Lower lobe of right lung (tissue), 2 donors: ENCODE data around the gene VSX2. TPM values are rescaled to one million over a fixed set of nuclear protein-coding genes. Genes with fewer than 3 reads are reported as not detected.

ENCODE experiments used
- ATAC-seq, 2 donors: fragments of 200-7000 bp; cut with Tn5 transposase; one replicate each; pipeline ENCODE4 v1.9.1; 2020 to 2022; ENCODE audit warnings: mild to moderate bottlenecking in 2 of 2, moderate library complexity in 2 of 2
- DNase-seq: peaks from one replicate; pipeline ENCODE4 v3.0.0-alpha.2; 2020
- H3K27ac ChIP-seq: fragments of 200-600 bp; one replicate; pipeline ENCODE4 v1.8.0; 2022
- H3K27me3 ChIP-seq: fragments of 200-600 bp; one replicate; pipeline ENCODE4 v1.8.0; 2022; ENCODE audit warnings: low read depth
- H3K36me3 ChIP-seq: fragments of 200-600 bp; one replicate; pipeline ENCODE4 v1.8.0; 2022; ENCODE audit warnings: mild to moderate bottlenecking
- H3K4me1 ChIP-seq: fragments of 200-600 bp; one replicate; pipeline ENCODE4 v1.8.0; 2022
- H3K4me3 ChIP-seq: fragments of 200-600 bp; one replicate; pipeline ENCODE4 v1.8.0; 2022; ENCODE audit warnings: mild to moderate bottlenecking
- H3K9me3 ChIP-seq: fragments of 200-600 bp; one replicate; pipeline ENCODE4 v1.8.0; 2022
- intact Hi-C: fragments of 100-400 bp; cut with DNase I; formaldehyde crosslinking; loops from one replicate; pipeline ENCODE4 v1.11.0; 2022
- total RNA-seq: library from RNA; stranded (reverse); fragmentation: NEBNext Ultra II Directional; extraction: Animal tissue kit (Norgen Biotek cat#: 25700); gene quantifications from one replicate; pipeline ENCODE4 v1.2.1, GENCODE V29; 2021
- TF ChIP-seq, protein P1 (sequence below): fragments of 200-600 bp; IDR thresholded peaks from one replicate; pipeline ENCODE4 v1.8.0; 2022; ENCODE audit warnings: antibody characterized with exemption, mild to moderate bottlenecking
- donor health status: DM: no; HTN: yes; CAD: no; lungs with severe emphysema.

The VSX2 gene
- total RNA-seq, 1 donor from 2014 or later: not detected

DNA sequence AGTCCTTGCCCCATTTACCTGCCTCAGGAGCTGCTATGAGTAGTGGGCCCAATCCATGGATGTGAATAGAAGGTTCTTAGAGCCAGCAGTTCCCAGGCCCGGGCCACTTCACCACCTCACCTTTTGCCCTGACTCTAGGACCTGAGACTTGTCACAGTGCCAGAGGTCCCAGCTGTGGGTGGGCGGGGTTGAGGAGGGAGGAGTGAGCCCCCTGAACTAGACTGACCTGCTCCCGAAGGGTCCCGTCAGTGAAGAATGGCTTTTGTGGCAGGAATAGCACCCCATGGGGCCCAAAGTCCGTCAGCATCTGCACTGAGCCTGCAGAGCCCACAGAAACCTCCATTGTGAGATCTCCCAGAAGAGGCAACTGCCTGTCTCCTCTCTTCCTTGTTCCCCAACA is 50.6 kb downstream of the VSX2 start:
- intact Hi-C loops: no loop called here
- Histone ChIP-seq H3K4me3 (no peak overlapping the region), H3K9me3 (no peaks in the 10 kb centered on the region), H3K27me3 (no peaks in the 10 kb centered on the region), H3K36me3 (peaks cover 97% of the 10 kb centered on the region), H3K27ac (no peak overlapping the region), H3K4me1 (no peaks in the 10 kb centered on the region)
- DNase-seq (no peak), ATAC-seq (no peak)
- TF ChIP-seq, protein P1, sequence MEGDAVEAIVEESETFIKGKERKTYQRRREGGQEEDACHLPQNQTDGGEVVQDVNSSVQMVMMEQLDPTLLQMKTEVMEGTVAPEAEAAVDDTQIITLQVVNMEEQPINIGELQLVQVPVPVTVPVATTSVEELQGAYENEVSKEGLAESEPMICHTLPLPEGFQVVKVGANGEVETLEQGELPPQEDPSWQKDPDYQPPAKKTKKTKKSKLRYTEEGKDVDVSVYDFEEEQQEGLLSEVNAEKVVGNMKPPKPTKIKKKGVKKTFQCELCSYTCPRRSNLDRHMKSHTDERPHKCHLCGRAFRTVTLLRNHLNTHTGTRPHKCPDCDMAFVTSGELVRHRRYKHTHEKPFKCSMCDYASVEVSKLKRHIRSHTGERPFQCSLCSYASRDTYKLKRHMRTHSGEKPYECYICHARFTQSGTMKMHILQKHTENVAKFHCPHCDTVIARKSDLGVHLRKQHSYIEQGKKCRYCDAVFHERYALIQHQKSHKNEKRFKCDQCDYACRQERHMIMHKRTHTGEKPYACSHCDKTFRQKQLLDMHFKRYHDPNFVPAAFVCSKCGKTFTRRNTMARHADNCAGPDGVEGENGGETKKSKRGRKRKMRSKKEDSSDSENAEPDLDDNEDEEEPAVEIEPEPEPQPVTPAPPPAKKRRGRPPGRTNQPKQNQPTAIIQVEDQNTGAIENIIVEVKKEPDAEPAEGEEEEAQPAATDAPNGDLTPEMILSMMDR: no peak

- Histone ChIP-seq H3K27me3 (no peaks in the 10 kb centered on the region), H3K9me3 (no peaks in the 10 kb centered on the region), H3K27ac (no peak overlapping the region), H3K36me3 (peaks cover 97% of the 10 kb centered on the region), H3K4me1 (no peaks in the 10 kb centered on the region), H3K4me3 (no peak overlapping the region)
- intact Hi-C loops: no loop called here
- DNase-seq: no peak
- no peak for ATAC-seq
- TF ChIP-seq, protein P1: no peak
These were observed 51.2 kb downstream of the VSX2 start for GRCh38 chr14:74290415-74290814.

- no peak overlapping the region for H3K27ac ChIP-seq
- TF ChIP-seq, protein P1: no peak
- H3K4me1 ChIP-seq: no peaks in the 10 kb centered on the region
- H3K36me3 ChIP-seq: peaks cover 97% of the 10 kb centered on the region
- DNase-seq (no peak), ATAC-seq (no peak)
- H3K4me3 ChIP-seq: no peak overlapping the region
- intact Hi-C loops: no loop called here
- no peaks in the 10 kb centered on the region for H3K27me3 ChIP-seq
- no peaks in the 10 kb centered on the region for H3K9me3 ChIP-seq
These were observed 52.8 kb downstream of the VSX2 start for GRCh38 chr14:74292061-74292460.

DNA sequence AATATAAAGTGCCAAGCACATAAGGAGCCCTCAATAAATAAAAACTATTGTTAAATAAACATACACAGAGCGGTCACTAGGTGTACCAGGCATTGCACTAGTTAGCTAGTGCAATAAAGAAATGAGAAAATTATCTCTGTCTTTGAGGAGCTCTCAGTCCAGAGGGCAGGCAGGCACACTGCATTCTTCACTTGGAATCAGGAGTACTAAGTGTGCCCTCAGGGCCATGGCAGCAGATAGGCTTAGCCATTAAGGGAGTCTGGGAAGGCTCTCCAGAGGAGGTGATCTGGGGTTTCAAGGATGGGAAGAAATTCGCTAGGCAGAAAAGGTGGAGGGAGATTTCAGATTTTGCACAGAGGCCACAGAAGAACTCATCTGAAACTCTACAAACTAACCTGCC is 54.4 kb downstream of the VSX2 start:
- H3K36me3 ChIP-seq: peaks cover 97% of the 10 kb centered on the region
- ATAC-seq: no peak
- intact Hi-C loops: no loop called here

DNA sequence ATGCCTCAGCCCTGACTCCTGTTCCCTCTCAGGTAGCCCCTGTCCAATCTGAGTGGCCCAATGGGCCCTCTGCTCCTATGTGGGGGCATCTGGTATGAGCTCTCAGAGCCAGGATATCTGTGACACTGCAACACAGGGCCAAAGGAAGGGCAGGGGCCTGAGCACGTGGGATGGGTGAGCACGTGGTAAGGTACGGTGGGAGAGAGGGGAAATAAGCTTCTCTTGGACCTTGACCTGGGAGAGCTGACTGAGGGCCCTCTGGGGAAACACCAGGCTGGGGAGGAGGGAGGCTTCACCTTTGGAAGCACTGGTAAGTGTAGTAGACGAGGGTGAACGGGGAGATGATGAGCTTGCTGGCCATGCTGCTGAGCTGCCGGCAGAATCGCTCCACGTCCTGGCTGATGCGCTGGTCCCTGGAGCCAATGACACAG is 56.8 kb downstream of the VSX2 start:
- TF ChIP-seq, protein P1: no peak
- DNase-seq (no peak), ATAC-seq (no peak)
- Histone ChIP-seq H3K27ac (no peak overlapping the region), H3K4me3 (no peak overlapping the region), H3K36me3 (peaks cover 81% of the 10 kb centered on the region), H3K4me1 (peaks cover 2% of the 10 kb centered on the region), H3K27me3 (no peaks in the 10 kb centered on the region), H3K9me3 (no peaks in the 10 kb centered on the region)
- intact Hi-C loops: no loop called here

More for the DNA sequence above, 54.4 kb downstream of the VSX2 start:
- no peak for DNase-seq
- H3K9me3 ChIP-seq: no peaks in the 10 kb centered on the region
- H3K27me3 ChIP-seq: no peaks in the 10 kb centered on the region
- TF ChIP-seq, protein P1: no peak
- no peak overlapping the region for H3K4me3 ChIP-seq
- H3K4me1 ChIP-seq: no peaks in the 10 kb centered on the region
- H3K27ac ChIP-seq: no peak overlapping the region

- intact Hi-C loops: no loop called here
- TF ChIP-seq, protein P1: no peak
- H3K4me1 ChIP-seq: peaks cover 10% of the 10 kb centered on the region
- no peak overlapping the region for H3K4me3 ChIP-seq
- no peaks in the 10 kb centered on the region for H3K9me3 ChIP-seq
- H3K36me3 ChIP-seq: peaks cover 61% of the 10 kb centered on the region
- ATAC-seq: no peak
- no peak for DNase-seq
- no peaks in the 10 kb centered on the region for H3K27me3 ChIP-seq
- H3K27ac ChIP-seq: no peak overlapping the region
These were observed 58.7 kb downstream of the VSX2 start for GRCh38 chr14:74297986-74298385.
